Subcutaneous abdominal adipose tissue (tissue), 5 donors: Measurements from ENCODE around the gene KRTAP4-5.
"Not testable (repeated sequence)": the region's sequence is repeated elsewhere in the genome, so short reads cannot be mapped to it uniquely, and the experiment has no call there.

ENCODE experiments used
- H3K27ac ChIP-seq: one replicate; pipeline ENCODE4 v1.7.0; 2013; ENCODE audit warnings: low read depth, mild to moderate bottlenecking, inconsistent platforms, low read length, moderate library complexity
- H3K27me3 ChIP-seq, 5 donors: one replicate each; pipeline ENCODE4 v1.7.0; 2013; ENCODE audit warnings: low read length in 5 of 5, inconsistent platforms in 1 of 5; ENCODE audit not compliant: control insufficient read depth in 5 of 5, insufficient read depth in 4 of 5
- H3K36me3 ChIP-seq, 5 donors: one replicate each; pipeline ENCODE4 v1.7.0; 2013; ENCODE audit warnings: low read length in 5 of 5; ENCODE audit not compliant: control insufficient read depth in 5 of 5, insufficient read depth in 5 of 5
- H3K4me1 ChIP-seq, 5 donors: one replicate each; pipeline ENCODE4 v1.7.0; 2013; ENCODE audit warnings: low read length in 5 of 5, mild to moderate bottlenecking in 3 of 5, moderate library complexity in 1 of 5; ENCODE audit not compliant: control insufficient read depth in 5 of 5, insufficient read depth in 5 of 5
- H3K4me3 ChIP-seq, 5 donors: one replicate each; pipeline ENCODE4 v1.7.0; 2013; ENCODE audit warnings: low read length in 5 of 5, low read depth in 1 of 5
- H3K9ac ChIP-seq, 5 donors: one replicate each; pipeline ENCODE4 v1.7.0; 2013; ENCODE audit warnings: low read length in 5 of 5, mild to moderate bottlenecking in 4 of 5, moderate library complexity in 3 of 5
- H3K9me3 ChIP-seq, 5 donors: one replicate each; pipeline ENCODE4 v1.7.0; 2013; ENCODE audit warnings: low read length in 5 of 5; ENCODE audit not compliant: control insufficient read depth in 5 of 5
- donor health status: healthy.
- donor health status: healthy.
- donor health status: healthy.
- donor health status: healthy.
- donor health status: healthy.

Gene KRTAP4-5

GRCh38 chr17:41127371-41127770 lies 22.3 kb downstream of the KRTAP4-5 start:
- Histone ChIP-seq H3K4me1 (no peaks in the 10 kb centered on the region), H3K27me3 (no peaks in the 10 kb centered on the region), H3K9ac (no peak overlapping the region), H3K9me3 (peaks cover 0 to under 1% (median 0%) of the 10 kb centered on the region in 5 donors), H3K4me3 (no peak overlapping the region), H3K36me3 (no peaks in the 10 kb centered on the region), H3K27ac (no peak overlapping the region)

DNA sequence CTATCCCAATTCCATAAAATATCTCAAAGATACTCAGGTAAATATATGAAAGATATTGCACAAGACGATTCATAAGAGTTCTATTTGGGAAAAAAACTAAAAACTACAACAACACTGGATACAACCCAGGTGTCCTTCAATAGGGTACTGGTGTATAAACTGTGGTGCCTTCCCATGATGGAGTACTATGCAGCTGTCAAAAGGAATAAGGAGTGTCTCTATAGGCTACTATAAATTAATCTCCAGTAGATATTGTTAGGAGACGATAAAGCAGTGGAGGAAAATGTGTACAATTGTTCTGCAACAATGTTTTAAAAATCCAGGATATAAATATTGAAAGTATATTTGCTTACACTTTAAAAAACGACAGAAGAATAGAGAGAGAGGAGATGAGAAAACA lies 23.2 kb downstream of the KRTAP4-5 start:
- H3K9me3 ChIP-seq: peaks cover 0 to 3% (median 0%) of the 10 kb centered on the region in 5 donors
- no peaks in the 10 kb centered on the region for H3K36me3 ChIP-seq
- no peak overlapping the region for H3K9ac ChIP-seq
- peaks cover 0 to 3% (median 0%) of the 10 kb centered on the region in 5 donors for H3K27me3 ChIP-seq
- H3K27ac ChIP-seq: no peak overlapping the region
- no peaks in the 10 kb centered on the region for H3K4me1 ChIP-seq
- no peak overlapping the region for H3K4me3 ChIP-seq

DNA sequence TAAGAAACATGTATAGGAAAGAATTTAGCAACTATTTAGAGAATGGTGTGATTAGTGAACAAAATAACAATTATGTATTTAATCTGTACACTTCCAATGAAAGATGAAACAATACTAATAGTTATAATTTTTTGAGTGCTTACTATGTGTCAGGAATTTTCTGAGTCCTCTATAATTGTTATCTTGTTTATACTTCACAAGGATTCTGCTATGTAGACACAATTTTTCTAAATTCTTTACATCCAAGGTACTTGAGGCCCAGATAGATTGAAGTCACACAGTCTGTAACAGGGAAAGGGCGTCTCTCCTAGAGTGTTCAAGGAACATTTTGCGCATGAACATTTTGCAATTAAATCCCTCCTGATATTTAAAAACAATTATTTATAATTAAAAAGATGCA lies 24.6 kb downstream of the KRTAP4-5 start:
- H3K27me3 ChIP-seq: peaks cover 0 to 3% (median 0%) of the 10 kb centered on the region in 5 donors
- H3K4me3 ChIP-seq: no peak overlapping the region
- H3K9ac ChIP-seq: no peak overlapping the region
- peaks cover 0 to 3% (median 0%) of the 10 kb centered on the region in 5 donors for H3K4me1 ChIP-seq
- H3K9me3 ChIP-seq: peaks cover 0 to 3% (median 0%) of the 10 kb centered on the region in 5 donors
- H3K27ac ChIP-seq: no peak overlapping the region
- H3K36me3 ChIP-seq: no peaks in the 10 kb centered on the region

DNA sequence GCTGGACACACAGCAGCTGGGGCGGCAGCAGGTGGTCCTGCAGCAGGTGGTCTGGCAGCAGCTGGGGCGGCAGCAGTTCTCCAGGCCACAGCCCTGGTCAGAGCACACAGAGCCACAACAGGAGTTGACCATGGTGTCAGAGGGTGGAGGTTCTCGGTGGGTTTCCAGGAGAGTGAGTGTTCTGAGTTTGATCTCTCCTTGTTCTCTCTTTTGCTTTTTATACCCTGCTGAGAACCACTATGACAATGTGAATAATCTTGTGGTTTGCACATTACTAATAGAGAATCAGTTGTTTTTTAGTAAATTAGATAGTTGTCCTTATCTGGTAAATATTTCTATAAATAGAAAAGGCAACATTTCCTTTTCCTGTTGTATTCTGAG lies 25.6 kb downstream of the KRTAP4-5 start, which contains the start of gene KRTAP4-12:
Gene KRTAP4-12 (minus strand): TSS at position 192 of the 381 bp plus-strand sequence. CDS start 60 bp downstream, at position 132.
- H3K4me3 ChIP-seq, H3K4me1 ChIP-seq, H3K36me3 ChIP-seq, H3K27me3 ChIP-seq, H3K27ac ChIP-seq, H3K9ac ChIP-seq, H3K9me3 ChIP-seq: not testable (repeated sequence)

GRCh38 chr17:41123292-41123990 lies 26.2 kb downstream of the KRTAP4-5 start:
- not testable (repeated sequence) for H3K4me1 ChIP-seq, H3K4me3 ChIP-seq, H3K9ac ChIP-seq, H3K36me3 ChIP-seq, H3K27ac ChIP-seq, H3K9me3 ChIP-seq, H3K27me3 ChIP-seq

DNA sequence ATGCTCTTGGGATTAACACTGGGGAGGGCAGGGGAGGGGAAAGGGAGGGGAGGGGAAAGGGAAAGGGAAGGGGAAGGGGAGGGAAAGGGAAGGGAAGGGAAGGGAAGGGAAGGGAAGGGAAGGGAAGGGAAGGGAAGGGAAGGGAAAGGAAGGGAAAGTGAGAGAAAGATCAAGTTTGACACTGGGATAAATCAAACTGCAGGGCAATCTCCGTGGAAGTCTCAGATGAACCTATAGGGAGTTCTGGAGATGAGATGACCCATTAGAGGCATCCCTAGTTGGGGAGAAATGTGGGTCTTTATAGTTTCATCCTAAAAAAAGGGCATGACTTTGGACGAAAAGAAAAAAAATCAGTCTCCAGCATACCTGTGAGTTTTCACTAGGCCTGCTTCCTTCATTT lies 27.9 kb downstream of the KRTAP4-5 start:
- Histone ChIP-seq H3K27ac (no peak overlapping the region), H3K9me3 (peaks cover 0 to 3% (median 0%) of the 10 kb centered on the region in 5 donors), H3K4me1 (peaks cover 0 to 4% (median 0%) of the 10 kb centered on the region in 5 donors), H3K4me3 (no peak overlapping the region), H3K36me3 (no peaks in the 10 kb centered on the region), H3K27me3 (peaks cover 0 to 3% (median 0%) of the 10 kb centered on the region in 5 donors), H3K9ac (no peak overlapping the region)

- not testable (repeated sequence) for H3K4me3 ChIP-seq, H3K4me1 ChIP-seq, H3K27me3 ChIP-seq, H3K9ac ChIP-seq, H3K27ac ChIP-seq, H3K9me3 ChIP-seq, H3K36me3 ChIP-seq
These were observed 29.6 kb downstream of the KRTAP4-5 start for GRCh38 chr17:41119696-41120690.

DNA sequence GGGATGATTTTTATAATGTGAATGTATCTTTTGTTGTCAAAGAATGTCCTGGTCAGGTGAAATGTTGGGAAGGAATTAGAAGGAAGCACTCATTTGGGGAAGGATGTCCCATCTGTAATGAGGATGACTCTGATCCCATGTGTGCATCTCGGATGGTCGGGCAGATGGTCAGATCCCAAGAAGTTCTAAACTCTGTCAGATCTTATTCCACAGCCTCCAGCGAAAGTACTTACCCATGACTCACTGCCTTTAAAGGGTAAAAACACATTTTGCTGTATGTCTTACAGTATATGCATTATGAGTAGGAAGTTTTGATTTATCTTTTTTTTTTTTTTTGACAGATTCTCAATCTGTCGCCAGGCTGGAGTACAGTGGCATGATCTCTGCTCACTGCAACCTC lies 30.9 kb downstream of the KRTAP4-5 start:
- Histone ChIP-seq H3K27me3 (peaks cover 0 to 6% (median 0%) of the 10 kb centered on the region in 5 donors), H3K36me3 (no peaks in the 10 kb centered on the region), H3K27ac (no peak overlapping the region), H3K4me3 (no peak overlapping the region), H3K9ac (no peak overlapping the region), H3K9me3 (peaks cover 0 to 3% (median 0%) of the 10 kb centered on the region in 5 donors), H3K4me1 (peaks cover 0 to 4% (median 0%) of the 10 kb centered on the region in 5 donors)

- not testable (repeated sequence) for H3K4me1 ChIP-seq, H3K4me3 ChIP-seq, H3K27me3 ChIP-seq, H3K9ac ChIP-seq, H3K27ac ChIP-seq, H3K36me3 ChIP-seq, H3K9me3 ChIP-seq
These were observed 31.7 kb downstream of the KRTAP4-5 start, which contains the start of gene KRTAP4-11 for GRCh38 chr17:41117846-41118386. KRTAP4-11 (minus strand) TSS chr17:41118373; CDS start chr17:41118315, 58 bp downstream.
